Panc1 (cell line): ENCODE measurements around the gene MRFAP1L1. TPM values are rescaled to one million over a fixed set of nuclear protein-coding genes. Genes with fewer than 3 reads are reported as not detected.

Experiments
- ATAC-seq: fragments of 200-7000 bp; cut with Tn5 transposase; 2 replicates; pipeline ENCODE4 v1.9.1; 2020; ENCODE audit warnings: mild to moderate bottlenecking, moderate library complexity
- BruUV-seq: library from RNA; stranded (reverse); fragments of 400-500 nt; replicated peaks from 2 replicates; lab custom pipeline; 2021; lab: Mats Ljungman, UMichigan
- CTCF ChIA-PET: fragments of 300-600 bp; sonication (Branson Sonifier 250); formaldehyde crosslinking; loops from one replicate; lab custom pipeline; 2022; ENCODE audit warnings: antibody characterized with exemption; lab: Charles Lee
- POLR2A ChIA-PET: fragments of 300-600 bp; sonication (Branson Sonifier 250); formaldehyde crosslinking; loops from one replicate; lab custom pipeline; 2022; ENCODE audit warnings: antibody characterized with exemption; lab: Charles Lee
- DNase-seq: peaks from one replicate; pipeline ENCODE4 v3.0.0-alpha.2; 2010; ENCODE audit warnings: low read depth, low spot score
- H3K27ac ChIP-seq: 2 replicates; pipeline ENCODE4 v1.5.1; 2011; ENCODE audit warnings: mild to moderate bottlenecking, low read length, inconsistent platforms
- H3K27me3 ChIP-seq: fragments of 200-500 bp; sonication (Bioruptor generic); 2 replicates; pipeline ENCODE4 v1.6.0; 2014; ENCODE audit warnings: low read length, inconsistent platforms; ENCODE audit not compliant: control insufficient read depth, insufficient read depth
- H3K36me3 ChIP-seq: fragments of 200-500 bp; sonication (Bioruptor generic); 2 replicates; pipeline ENCODE4 v1.5.1; 2014; ENCODE audit warnings: inconsistent platforms, mild to moderate bottlenecking, low read length, moderate library complexity; ENCODE audit not compliant: control insufficient read depth, insufficient read depth
- H3K4me1 ChIP-seq: 2 replicates; pipeline ENCODE4 v1.5.1; 2011; ENCODE audit warnings: inconsistent platforms, mild to moderate bottlenecking, low read length, moderate library complexity; ENCODE audit not compliant: control insufficient read depth, insufficient read depth
- H3K4me3 ChIP-seq, 2 experiments: 2 replicates each; pipeline ENCODE4 v1.5.1; 2011 to 2012; ENCODE audit warnings: low read depth in 2 of 2, low read length in 2 of 2, mild to moderate bottlenecking in 2 of 2, inconsistent platforms in 1 of 2, moderate library complexity in 1 of 2
- H3K9me3 ChIP-seq: fragments of 200-500 bp; sonication (Bioruptor generic); 2 replicates; pipeline ENCODE4 v1.5.1; 2014; ENCODE audit warnings: low read depth, mild to moderate bottlenecking, inconsistent platforms, low read length, moderate library complexity; ENCODE audit not compliant: control insufficient read depth, insufficient read depth
- POLR2AphosphoS5 ChIP-seq: IDR thresholded peaks from 2 replicates; pipeline ENCODE4 v1.6.1; 2012; ENCODE audit warnings: mild to moderate bottlenecking, low read depth, low read length, moderate library complexity
- SIN3A ChIP-seq: IDR thresholded peaks from 2 replicates; pipeline ENCODE4 v1.6.1; 2012; ENCODE audit warnings: low read depth, mild to moderate bottlenecking, low read length, moderate library complexity, borderline replicate concordance; ENCODE audit not compliant: insufficient read depth
- TCF7L2 ChIP-seq: IDR thresholded peaks from 2 replicates; pipeline ENCODE4 v1.6.1; 2011; ENCODE audit warnings: mild to moderate bottlenecking, low read depth, low read length, inconsistent platforms
- in situ Hi-C: cut with HindIII; loops from 2 replicates; pipeline ENCODE4 v1.10.0; 2016; ENCODE audit warnings: low sequenced_read_pairs, low pct_unique_long_range_greater_than_20kb
- intact Hi-C: fragments of 100-400 bp; cut with micrococcal nuclease; formaldehyde crosslinking; loops from one replicate; pipeline ENCODE4 v1.10.0; 2022; ENCODE audit not compliant: unreplicated experiment
- total RNA-seq: library from RNA; stranded (reverse); gene quantifications from one replicate; pipeline ENCODE4 v1.2.1, GENCODE V29; 2021; ENCODE audit not compliant: unreplicated experiment
- TF ChIP-seq, protein P1 (sequence below): fragments of 450-650 bp; IDR thresholded peaks from 2 replicates; pipeline ENCODE4 v1.5.1; 2017; ENCODE audit warnings: mild to moderate bottlenecking
- TF ChIP-seq, protein P2 (sequence below), 2 experiments: IDR thresholded peaks; 2 replicates each; pipeline ENCODE4 v1.6.1; 2011 to 2012; ENCODE audit warnings: low read depth in 2 of 2, control low read depth in 1 of 2, low read length in 1 of 2, mild to moderate bottlenecking in 1 of 2, moderate library complexity in 1 of 2; ENCODE audit not compliant: insufficient read depth in 1 of 2

The MRFAP1L1 gene
- total RNA-seq, 1 experiment from 2014 or later, result 29.5 TPM

DNA sequence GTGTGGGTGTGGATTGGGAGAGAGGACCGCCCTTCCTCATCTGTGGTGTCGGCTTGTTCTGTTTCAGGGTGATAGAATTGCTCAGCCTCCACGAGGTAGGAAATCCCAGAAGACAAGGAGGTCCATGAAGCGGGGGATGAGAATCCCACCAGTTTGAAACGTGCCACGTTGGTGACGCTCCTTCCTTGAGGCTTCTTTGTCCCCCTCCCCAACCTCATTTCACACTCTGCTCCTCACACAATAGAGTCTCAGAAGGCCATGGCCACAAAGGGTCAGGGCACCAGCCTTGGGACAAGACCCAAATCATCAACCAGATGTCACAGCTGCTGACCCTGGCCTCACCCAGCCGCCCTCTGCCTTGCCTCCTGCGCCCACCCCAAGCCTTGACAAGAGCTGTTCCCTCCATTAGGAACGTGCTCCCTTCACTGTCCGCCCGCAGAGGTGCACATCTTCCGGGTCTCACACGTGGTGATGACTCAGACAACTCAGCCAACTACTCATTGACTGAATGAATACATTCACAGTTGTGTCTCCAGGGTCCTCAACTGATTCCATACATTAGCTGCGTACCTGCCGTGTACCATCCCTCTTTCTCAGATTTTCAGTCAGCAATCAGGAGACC is 24.6 kb upstream of the MRFAP1L1 start:
- H3K27ac ChIP-seq, result no peak overlapping the region
- TF ChIP-seq POLR2AphosphoS5 (no peak), SIN3A (no peak), TCF7L2 (no peak)
- TF ChIP-seq, protein P1, sequence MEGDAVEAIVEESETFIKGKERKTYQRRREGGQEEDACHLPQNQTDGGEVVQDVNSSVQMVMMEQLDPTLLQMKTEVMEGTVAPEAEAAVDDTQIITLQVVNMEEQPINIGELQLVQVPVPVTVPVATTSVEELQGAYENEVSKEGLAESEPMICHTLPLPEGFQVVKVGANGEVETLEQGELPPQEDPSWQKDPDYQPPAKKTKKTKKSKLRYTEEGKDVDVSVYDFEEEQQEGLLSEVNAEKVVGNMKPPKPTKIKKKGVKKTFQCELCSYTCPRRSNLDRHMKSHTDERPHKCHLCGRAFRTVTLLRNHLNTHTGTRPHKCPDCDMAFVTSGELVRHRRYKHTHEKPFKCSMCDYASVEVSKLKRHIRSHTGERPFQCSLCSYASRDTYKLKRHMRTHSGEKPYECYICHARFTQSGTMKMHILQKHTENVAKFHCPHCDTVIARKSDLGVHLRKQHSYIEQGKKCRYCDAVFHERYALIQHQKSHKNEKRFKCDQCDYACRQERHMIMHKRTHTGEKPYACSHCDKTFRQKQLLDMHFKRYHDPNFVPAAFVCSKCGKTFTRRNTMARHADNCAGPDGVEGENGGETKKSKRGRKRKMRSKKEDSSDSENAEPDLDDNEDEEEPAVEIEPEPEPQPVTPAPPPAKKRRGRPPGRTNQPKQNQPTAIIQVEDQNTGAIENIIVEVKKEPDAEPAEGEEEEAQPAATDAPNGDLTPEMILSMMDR, result no peak
- TF ChIP-seq, protein P2, sequence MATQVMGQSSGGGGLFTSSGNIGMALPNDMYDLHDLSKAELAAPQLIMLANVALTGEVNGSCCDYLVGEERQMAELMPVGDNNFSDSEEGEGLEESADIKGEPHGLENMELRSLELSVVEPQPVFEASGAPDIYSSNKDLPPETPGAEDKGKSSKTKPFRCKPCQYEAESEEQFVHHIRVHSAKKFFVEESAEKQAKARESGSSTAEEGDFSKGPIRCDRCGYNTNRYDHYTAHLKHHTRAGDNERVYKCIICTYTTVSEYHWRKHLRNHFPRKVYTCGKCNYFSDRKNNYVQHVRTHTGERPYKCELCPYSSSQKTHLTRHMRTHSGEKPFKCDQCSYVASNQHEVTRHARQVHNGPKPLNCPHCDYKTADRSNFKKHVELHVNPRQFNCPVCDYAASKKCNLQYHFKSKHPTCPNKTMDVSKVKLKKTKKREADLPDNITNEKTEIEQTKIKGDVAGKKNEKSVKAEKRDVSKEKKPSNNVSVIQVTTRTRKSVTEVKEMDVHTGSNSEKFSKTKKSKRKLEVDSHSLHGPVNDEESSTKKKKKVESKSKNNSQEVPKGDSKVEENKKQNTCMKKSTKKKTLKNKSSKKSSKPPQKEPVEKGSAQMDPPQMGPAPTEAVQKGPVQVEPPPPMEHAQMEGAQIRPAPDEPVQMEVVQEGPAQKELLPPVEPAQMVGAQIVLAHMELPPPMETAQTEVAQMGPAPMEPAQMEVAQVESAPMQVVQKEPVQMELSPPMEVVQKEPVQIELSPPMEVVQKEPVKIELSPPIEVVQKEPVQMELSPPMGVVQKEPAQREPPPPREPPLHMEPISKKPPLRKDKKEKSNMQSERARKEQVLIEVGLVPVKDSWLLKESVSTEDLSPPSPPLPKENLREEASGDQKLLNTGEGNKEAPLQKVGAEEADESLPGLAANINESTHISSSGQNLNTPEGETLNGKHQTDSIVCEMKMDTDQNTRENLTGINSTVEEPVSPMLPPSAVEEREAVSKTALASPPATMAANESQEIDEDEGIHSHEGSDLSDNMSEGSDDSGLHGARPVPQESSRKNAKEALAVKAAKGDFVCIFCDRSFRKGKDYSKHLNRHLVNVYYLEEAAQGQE (IDR thresholded peaks at IDR 0.05; ENCODE audit: insufficient read depth in 1 of 2, low read depth in 2 of 2, low read length in 1 of 2), result no peak
- no peaks in the 10 kb centered on the region for H3K9me3 ChIP-seq
- no peaks in the 10 kb centered on the region for H3K36me3 ChIP-seq
- ChIA-PET CTCF (interaction anchor here (0.6 kb wide), 1 partner anchor 67 kb away, joined by 8 read pairs; no protein-coding TSS in a partner anchor), POLR2A (no interaction called here)
- no peak overlapping the region for H3K4me3 ChIP-seq
- ATAC-seq, result no peak
- H3K27me3 ChIP-seq, result no peaks in the 10 kb centered on the region
- H3K4me1 ChIP-seq, result no peaks in the 10 kb centered on the region; the same call in 1 of the 2 replicates
- in situ Hi-C loops (no loop called here), intact Hi-C loops (no loop called here)
- no peak for DNase-seq
- BruUV-seq, result no TSS peak

DNA sequence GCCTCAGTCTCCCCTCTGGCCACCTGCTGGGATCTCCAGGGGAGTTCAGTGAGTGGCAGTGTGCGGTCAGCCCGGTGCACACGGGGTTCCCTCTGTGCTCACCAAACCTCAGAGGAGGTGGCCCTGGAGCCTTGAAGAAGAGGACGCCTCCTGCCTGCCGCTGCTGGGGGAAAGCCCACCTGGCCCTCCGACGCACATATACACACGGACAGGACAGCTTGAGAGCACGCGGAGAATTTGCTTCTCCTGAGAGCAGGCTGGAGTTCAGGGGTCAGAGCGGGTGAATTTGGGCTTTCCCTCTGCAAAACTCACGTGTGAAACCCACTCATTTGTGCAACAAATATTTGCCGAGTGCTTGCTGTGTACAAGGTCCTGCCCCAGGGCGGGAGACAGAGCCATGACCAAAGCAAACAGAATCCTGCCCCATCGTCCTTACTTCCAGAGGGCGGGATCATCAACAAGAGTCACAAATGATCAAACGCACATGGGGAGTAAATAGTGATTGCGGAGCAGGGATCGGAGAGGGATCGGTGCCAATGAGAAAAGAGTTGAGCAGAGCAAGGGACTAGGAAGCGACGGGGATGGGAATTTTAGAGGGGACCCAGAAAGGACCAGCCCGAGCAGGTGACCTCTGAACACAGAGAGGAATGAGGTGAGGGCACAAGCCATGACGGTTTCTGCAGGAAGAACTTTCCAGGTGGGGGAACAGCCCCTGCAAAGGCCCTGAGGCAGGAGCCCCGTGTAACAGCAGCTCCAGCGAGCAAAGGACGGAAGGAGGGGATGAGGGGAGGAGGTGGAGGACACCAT is 23.9 kb upstream of the MRFAP1L1 start:
- BruUV-seq, result no TSS peak
- in situ Hi-C loops, result no loop called here
- H3K9me3 ChIP-seq, result no peaks in the 10 kb centered on the region
- no peaks in the 10 kb centered on the region for H3K36me3 ChIP-seq
- H3K4me1 ChIP-seq, result no peaks in the 10 kb centered on the region; the same call in 1 of the 2 replicates
- no peak overlapping the region for H3K27ac ChIP-seq
- POLR2A ChIA-PET, result no interaction called here
- intact Hi-C loops, result no loop called here
- H3K27me3 ChIP-seq, result no peaks in the 10 kb centered on the region
- DNase-seq (no peak), ATAC-seq (no peak)
- H3K4me3 ChIP-seq, result no peak overlapping the region
- CTCF ChIA-PET, result no interaction called here
- TF ChIP-seq, protein P1, result no peak
- TF ChIP-seq TCF7L2 (no peak), POLR2AphosphoS5 (no peak), SIN3A (no peak)
- TF ChIP-seq, protein P2 (IDR thresholded peaks at IDR 0.05; ENCODE audit: insufficient read depth in 1 of 2, low read depth in 2 of 2, low read length in 1 of 2), result no peak
